K562 (cell line): ENCODE data around the gene MRPS10. TPM values are rescaled to one million over a fixed set of nuclear protein-coding genes. Genes with fewer than 3 reads are reported as not detected.

Source experiments
- ATAC-seq: fragments of 200-7000 bp; cut with Tn5 transposase; 3 replicates; pipeline ENCODE4 v1.9.1; 2020; ENCODE audit warnings: moderate library complexity
- BruUV-seq: library from RNA; stranded (reverse); fragments of 400-500 nt; replicated peaks from 2 replicates; lab custom pipeline; 2021; lab: Mats Ljungman, UMichigan
- CTCF ChIA-PET: fragments of 300-600 bp; formaldehyde crosslinking; extraction: SDS; loops from one replicate; lab custom pipeline; 2021; ENCODE audit warnings: low intra/inter-chr PET ratio; lab: Yijun Ruan, JAX
- POLR2A ChIA-PET: fragments of 300-600, 350-650 bp; sonication (Branson Sonifier 250); formaldehyde crosslinking; extraction: SDS; loops from one replicate; lab custom pipeline; 2021; ENCODE audit warnings: antibody characterized with exemption, inconsistent platforms; lab: Yijun Ruan, JAX
- DNase-seq, 4 experiments: peaks; one replicate each; pipeline versions ENCODE4 v3.0.0 to v3.0.0-alpha.2; 2011 to 2018; ENCODE audit warnings: low spot score in 3 of 4, mixed read lengths in 3 of 4; ENCODE audit errors: extremely low read depth in 1 of 4
- FAIRE-seq: peaks from 2 replicates; lab custom pipeline; 2011; peaks lifted over from hg19 to GRCh38; lab: Jason Lieb, UNC
- H2AFZ ChIP-seq: 2 replicates; pipeline ENCODE4 v1.6.0; 2011; ENCODE audit warnings: low read depth, low read length, control low read depth, inconsistent platforms
- H3K27ac ChIP-seq: fragments of 200-600 bp; 3 replicates; pipeline ENCODE4 v1.8.0; 2011; ENCODE audit warnings: low read depth, mild to moderate bottlenecking, control low read depth, inconsistent platforms, low read length, moderate library complexity, mixed read lengths; ENCODE audit errors: extremely low read depth
- H3K27me3 ChIP-seq, 2 experiments: fragments of 300-600 bp in 1 of 2; 2 replicates in 1 of 2; 3 replicates in 1 of 2; pipeline versions ENCODE4 v1.6.0 to v1.8.0; 2011; ENCODE audit warnings: inconsistent platforms in 2 of 2, low read length in 2 of 2, mild to moderate bottlenecking in 1 of 2, mixed read lengths in 1 of 2, moderate library complexity in 1 of 2; ENCODE audit not compliant: control insufficient read depth in 2 of 2, insufficient read depth in 2 of 2
- H3K36me3 ChIP-seq: fragments of 300-600 bp; 3 replicates; pipeline ENCODE4 v1.8.0; 2011; ENCODE audit warnings: mild to moderate bottlenecking, low read length, inconsistent platforms; ENCODE audit not compliant: control insufficient read depth, insufficient read depth
- H3K4me1 ChIP-seq, 2 experiments: fragments of 200-600 bp in 1 of 2; replicated peaks in 1 of 2; 2 replicates in 1 of 2; 3 replicates in 1 of 2; pipeline versions ENCODE4 v1.5.1 to v1.8.0; 2011; ENCODE audit warnings: inconsistent platforms in 2 of 2, low read length in 2 of 2, mild to moderate bottlenecking in 1 of 2, mixed read lengths in 1 of 2, moderate library complexity in 1 of 2; ENCODE audit not compliant: control insufficient read depth in 2 of 2, insufficient read depth in 2 of 2
- H3K4me2 ChIP-seq: 2 replicates; pipeline ENCODE4 v1.6.1; 2011; ENCODE audit warnings: low read length, control low read depth, inconsistent platforms, mixed read lengths; ENCODE audit not compliant: insufficient read depth
- H3K4me3 ChIP-seq: fragments of 200-600 bp; sonication (generic), shearing (Covaris generic); 2 replicates; pipeline ENCODE4 v1.5.1; 2016; ENCODE audit warnings: control low read depth, inconsistent platforms
- H3K79me2 ChIP-seq: fragments of 200-600 bp; 3 replicates; pipeline ENCODE4 v1.8.0; 2011; ENCODE audit warnings: low read length, inconsistent platforms; ENCODE audit not compliant: control insufficient read depth, insufficient read depth
- H3K9ac ChIP-seq, 2 experiments: 2 replicates each; pipeline versions ENCODE4 v1.6.0 to v1.6.1; 2011; ENCODE audit warnings: low read depth in 2 of 2, low read length in 2 of 2, control low read depth in 1 of 2, inconsistent platforms in 1 of 2, mild to moderate bottlenecking in 1 of 2, mixed read lengths in 1 of 2; ENCODE audit not compliant: insufficient read depth in 1 of 2
- H3K9me1 ChIP-seq: one replicate; pipeline ENCODE4 v1.6.0; 2011; ENCODE audit warnings: inconsistent platforms, mild to moderate bottlenecking, low read length, moderate library complexity; ENCODE audit not compliant: control insufficient read depth, insufficient read depth
- H3K9me3 ChIP-seq: replicated peaks from 2 replicates; pipeline ENCODE4 v1.5.1; 2011; ENCODE audit warnings: low read depth, low read length, inconsistent platforms; ENCODE audit not compliant: control insufficient read depth, insufficient read depth
- H4K20me1 ChIP-seq: replicated peaks from 2 replicates; pipeline ENCODE4 v1.6.1; 2011; ENCODE audit warnings: low read length, inconsistent platforms, mixed read lengths; ENCODE audit not compliant: control insufficient read depth, insufficient read depth
- BCOR ChIP-seq: fragments of 450-650 bp; IDR thresholded peaks from 2 replicates; pipeline ENCODE4 v1.6.1; 2016
- EP400 ChIP-seq: fragments of 450-650 bp; IDR thresholded peaks from 2 replicates; pipeline ENCODE4 v1.6.1; 2017; ENCODE audit warnings: antibody characterized with exemption, mild to moderate bottlenecking, moderate library complexity
- MXI1 ChIP-seq: IDR thresholded peaks from 2 replicates; pipeline ENCODE4 v1.6.1; 2011; ENCODE audit warnings: low read depth, mild to moderate bottlenecking, improper control_type of control experiment, low read length
- POLR2G ChIP-seq: fragments of 200-400 bp; formaldehyde crosslinking; IDR thresholded peaks from 2 replicates; pipeline ENCODE4 v1.6.1; 2017; ENCODE audit warnings: low read depth, mild to moderate bottlenecking, antibody characterized with exemption, low read length, moderate library complexity
- RBBP5 ChIP-seq: fragments of 200-600 bp; sonication (generic); IDR thresholded peaks from 2 replicates; pipeline ENCODE4 v1.6.1; 2012; ENCODE audit warnings: borderline replicate concordance, mild to moderate bottlenecking, low read length, control low read depth, inconsistent platforms; ENCODE audit not compliant: insufficient read depth, poor library complexity, severe bottlenecking
- SPI1 ChIP-seq: IDR thresholded peaks from 2 replicates; pipeline ENCODE4 v1.6.1; 2011; ENCODE audit warnings: low read depth, low read length, control low read depth, borderline replicate concordance
- ZNF444 ChIP-seq: fragments of 250-450 bp; sonication (Bioruptor Pico); IDR thresholded peaks from 2 replicates; pipeline ENCODE4 v1.4.0; 2020; ENCODE audit warnings: mild to moderate bottlenecking, moderate library complexity
- ZNF76 ChIP-seq: fragments of 250-450 bp; sonication (Bioruptor Pico); IDR thresholded peaks from 2 replicates; pipeline ENCODE4 v1.4.0; 2020; ENCODE audit warnings: mild to moderate bottlenecking, moderate library complexity, borderline replicate concordance
- WGBS: fragments of 100-300 bp; shearing (Covaris generic); methylation state at CpG from one replicate; pipeline ENCODE4 v1.1.6; 2016; ENCODE audit warnings: low coverage, mixed read lengths; ENCODE audit not compliant: insufficient coverage; ENCODE audit errors: missing lambda C conversion rate; 5-methylcytosine and 5-hydroxymethylcytosine counted together
- in situ Hi-C: fragments of 300-500 bp; cut with MboI; formaldehyde crosslinking; loops from 4 replicates; pipeline ENCODE4 v1.15.0; 2018; ENCODE audit warnings: inconsistent platforms, mixed read lengths
- intact Hi-C: fragments of 100-400 bp; cut with micrococcal nuclease; formaldehyde crosslinking; loops from 2 replicates; pipeline ENCODE4 v1.14.2; 2022
- polyA plus RNA-seq, 8 experiments: library from polyadenylated mRNA; depleted of rRNA in 4 of 8; stranded (reverse) in 5 of 8; unstranded in 3 of 8; fragments of >200 nt; fragmentation: Nextera tagmentation in 2 of 8; fragmentation: Illumina TruSeq in 1 of 8; extraction: Ambion mirVana in 2 of 8; extraction: Trizol in 1 of 8; gene quantifications; 2 replicates each; pipeline versions ENCODE4 v1.2.1 to v1.2.3, GENCODE V29; 2011 to 2014; ENCODE audit warnings: inconsistent platforms in 1 of 8, missing spikeins in 1 of 8
- total RNA-seq, 7 experiments: library from RNA; depleted of rRNA in 6 of 7; stranded (reverse); fragments of >200 nt in 6 of 7; fragmentation: Illumina TruSeq in 2 of 7; extraction: Trizol in 2 of 7; gene quantifications; 2 replicates each; pipeline versions ENCODE4 v1.2.1 to v1.2.3, GENCODE V29; 2011 to 2021; ENCODE audit warnings: low replicate concordance in 1 of 7
- TF ChIP-seq, protein P1 (sequence below): IDR thresholded peaks from 2 replicates; pipeline ENCODE4 v1.6.1; 2016; ENCODE audit warnings: missing genetic modification characterization, missing compliant biosample characterization

Gene MRPS10
- total and polyA plus RNA-seq, 9 of the 15 experiments (the other 6 are each of a cell fraction or from before 2014, with no cell fraction given): 48.6 to 166 (median 93.7) TPM

DNA sequence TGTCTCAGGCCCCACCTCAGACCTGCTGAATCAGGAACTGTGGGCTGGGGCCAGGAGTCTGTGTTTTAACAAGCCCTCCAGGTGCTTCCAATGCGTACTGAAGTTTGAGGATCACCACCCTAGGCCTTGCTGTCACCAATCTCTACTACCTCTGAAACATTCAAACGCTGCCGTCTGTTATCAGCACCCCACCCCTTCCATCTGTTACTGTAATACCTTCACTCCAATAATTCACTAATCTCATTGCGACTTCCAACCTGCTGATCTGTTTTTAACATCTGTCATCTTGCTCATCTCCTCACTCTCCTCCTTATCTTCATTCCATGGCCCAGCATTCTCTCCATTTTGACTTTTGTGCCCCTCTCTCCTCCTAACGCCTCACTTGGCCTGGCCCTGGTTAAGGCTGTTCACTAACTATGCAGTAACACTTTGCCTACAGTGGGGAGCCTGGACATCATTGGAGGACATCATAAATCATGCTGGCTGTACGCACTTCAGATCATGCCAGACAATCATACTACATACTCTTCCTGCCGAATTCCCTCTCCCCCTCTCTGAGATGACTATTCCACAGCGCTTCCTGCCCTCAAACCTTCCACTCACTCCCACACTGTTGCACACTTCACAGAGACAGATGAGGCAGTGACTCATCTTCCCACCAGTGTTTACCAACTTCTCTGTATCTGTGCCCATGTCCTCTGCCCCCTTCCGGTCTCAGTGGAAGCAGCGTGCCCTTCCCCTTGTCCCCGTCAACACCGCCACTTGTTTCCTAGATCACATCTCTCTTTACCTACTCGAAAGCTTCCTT, 19.9 kb downstream of the MRPS10 start (continued):
- TF ChIP-seq ZNF76: no peak
- TF ChIP-seq ZNF444 (CRISPR knock-in tag): no peak
- peak; percentile 97 for TF ChIP-seq BCOR
- TF ChIP-seq EP400: peak; percentile 76
- peak; percentile 71 for TF ChIP-seq RBBP5
- TF ChIP-seq MXI1: peak; percentile 50; the same call in 1 of the 2 replicates
- no peak for TF ChIP-seq POLR2G

DNA sequence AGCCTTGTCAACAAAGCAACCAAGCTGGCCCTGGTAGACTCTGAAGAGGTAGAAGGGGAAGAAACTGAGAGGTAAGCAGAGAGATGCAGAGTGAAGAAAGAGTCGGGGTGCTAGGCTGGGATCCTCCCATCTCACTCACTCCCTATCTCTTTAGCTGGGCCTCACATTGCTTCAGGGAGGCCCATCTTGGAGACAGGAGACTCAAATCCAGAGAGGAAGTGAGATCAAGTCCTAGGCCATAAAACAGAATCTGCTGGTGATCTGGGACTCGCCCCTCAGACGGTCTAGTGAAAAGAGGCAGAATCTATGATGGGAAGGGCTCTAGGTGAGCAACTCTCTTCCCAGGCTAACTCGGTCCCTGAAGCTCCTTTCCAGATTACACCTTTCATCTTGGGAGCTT, 22.2 kb downstream of the MRPS10 start:
- H2AFZ ChIP-seq: no peak overlapping the region
- intact Hi-C loops: loop anchor here (10.0 kb wide), 1 partner anchor 261 kb away; no protein-coding TSS in a partner anchor
- peaks cover 4% of the 10 kb centered on the region for H3K9me3 ChIP-seq
- H3K4me2 ChIP-seq: no peak overlapping the region
- no peak overlapping the region for H3K27ac ChIP-seq
- H3K4me3 ChIP-seq: no peak overlapping the region
- no peaks in the 10 kb centered on the region for H3K79me2 ChIP-seq
- ATAC-seq: no peak
- peak; percentile 75; the same call in 1 of the 2 replicates for TF ChIP-seq SPI1
- TF ChIP-seq, protein P1, sequence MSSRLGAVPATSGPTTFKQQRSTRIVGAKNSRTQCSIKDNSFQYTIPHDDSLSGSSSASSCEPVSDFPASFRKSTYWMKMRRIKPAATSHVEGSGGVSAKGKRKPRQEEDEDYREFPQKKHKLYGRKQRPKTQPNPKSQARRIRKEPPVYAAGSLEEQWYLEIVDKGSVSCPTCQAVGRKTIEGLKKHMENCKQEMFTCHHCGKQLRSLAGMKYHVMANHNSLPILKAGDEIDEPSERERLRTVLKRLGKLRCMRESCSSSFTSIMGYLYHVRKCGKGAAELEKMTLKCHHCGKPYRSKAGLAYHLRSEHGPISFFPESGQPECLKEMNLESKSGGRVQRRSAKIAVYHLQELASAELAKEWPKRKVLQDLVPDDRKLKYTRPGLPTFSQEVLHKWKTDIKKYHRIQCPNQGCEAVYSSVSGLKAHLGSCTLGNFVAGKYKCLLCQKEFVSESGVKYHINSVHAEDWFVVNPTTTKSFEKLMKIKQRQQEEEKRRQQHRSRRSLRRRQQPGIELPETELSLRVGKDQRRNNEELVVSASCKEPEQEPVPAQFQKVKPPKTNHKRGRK (tag): no peak
- no peak for FAIRE-seq
- WGBS: 58% methylated on average over 4 of the region's 4 CpGs
- H3K27me3 ChIP-seq: no peaks in the 10 kb centered on the region
- no peaks in the 10 kb centered on the region for H3K9me1 ChIP-seq
- BruUV-seq: no TSS peak
- no peaks in the 10 kb centered on the region for H4K20me1 ChIP-seq
- peak in 2 of 4 experiments; percentile 27 to 39 for DNase-seq
- H3K36me3 ChIP-seq: no peaks in the 10 kb centered on the region
- no peak overlapping the region for H3K9ac ChIP-seq
- ChIA-PET CTCF (no interaction called here), POLR2A (interaction anchor here (0.6 to 1.2 kb wide), 3 partner anchors 10 to 49 kb away, joined by 3 read pairs; no protein-coding TSS in a partner anchor)
- H3K4me1 ChIP-seq: peaks cover 47 to 63% of the 10 kb centered on the region in 2 experiments
- in situ Hi-C loops: no loop called here
